ENCODE measurements around the gene OR2AG2. TPM values are rescaled to one million over a fixed set of nuclear protein-coding genes. Genes with fewer than 3 reads are reported as not detected.

Gene OR2AG2
- polyA plus RNA-seq, 2 of the 4 experiments (the other 2 are of a cell fraction), result 0.04 to 0.05 TPM

DNA sequence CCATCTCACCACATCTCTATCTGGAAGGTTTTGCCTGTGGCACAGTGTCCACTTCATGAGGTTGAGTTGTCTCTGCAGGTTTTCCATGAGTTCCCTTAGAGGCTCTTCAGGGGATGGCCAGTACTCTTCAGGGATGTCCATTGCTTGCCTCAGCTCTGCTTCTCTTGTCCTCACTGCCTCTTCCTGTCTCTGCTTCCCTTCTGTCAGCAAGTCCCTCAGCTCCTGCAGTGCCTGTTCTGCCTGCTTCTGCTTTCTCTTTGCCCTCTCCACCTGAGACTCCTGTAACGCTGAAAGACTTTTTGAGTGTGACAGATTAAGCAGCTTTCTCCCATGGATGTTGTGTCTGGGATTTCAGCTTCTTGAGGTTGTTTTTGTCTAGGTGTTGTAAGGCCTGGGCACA lies 50.4 kb downstream of the OR2AG2 start:
- DNase-seq (ENCODE audit: low read depth in 1 of 2, low spot score in 1 of 2), result no peak
- CTCF ChIA-PET, result interaction anchor here (1.2 to 4.1 kb wide), 4 partner anchors 9 to 34 kb away, joined by 3 to 17 read pairs (median 6); no protein-coding TSS in a partner anchor
- H3K4me2 ChIP-seq, result no peak overlapping the region
- H3K4me3 ChIP-seq, result no peak overlapping the region
- no peaks in the 10 kb centered on the region for H3K4me1 ChIP-seq
- no peak for ATAC-seq
- H3K27ac ChIP-seq, result no peak overlapping the region
- 13% methylated on average over 1 of the region's 1 CpG for whole genome bisulfite sequencing (ENCODE audit: missing lambda C conversion rate)
- no peak for TF ChIP-seq GATA3 (IDR thresholded peaks at IDR 0.05; ENCODE audit: borderline replicate concordance)
- FAIRE-seq, result no peak
- H3K9me3 ChIP-seq, result no peaks in the 10 kb centered on the region
- POLR2A ChIA-PET, result no interaction called here

- CTCF ChIA-PET, result interaction anchor here (0.8 to 3.2 kb wide), 5 partner anchors 13 to 591 kb away, joined by 3 to 9 read pairs (median 3); no protein-coding TSS in a partner anchor
- WGBS (ENCODE audit: missing lambda C conversion rate), result 11% methylated on average over 1 of the region's 1 CpG
- no peak for ATAC-seq
- H3K9me3 ChIP-seq, result no peaks in the 10 kb centered on the region
- H3K4me1 ChIP-seq, result no peaks in the 10 kb centered on the region
- H3K4me3 ChIP-seq, result no peak overlapping the region
- TF ChIP-seq KDM1A (IDR thresholded peaks at IDR 0.05; ENCODE audit: low read depth) (no peak), HMGXB4 (CRISPR knock-in tag; IDR thresholded peaks at IDR 0.05; ENCODE audit: borderline replicate concordance) (no peak), EHF (CRISPR knock-in tag; IDR thresholded peaks at IDR 0.05) (no peak), CTCF (IDR thresholded peaks at IDR 0.05) (no peak), CBX2 (IDR thresholded peaks at IDR 0.05; ENCODE audit: borderline replicate concordance, low read depth) (no peak), TFCP2L1 (CRISPR knock-in tag; IDR thresholded peaks at IDR 0.05) (no peak)
- no peak for FAIRE-seq
- no peak for DNase-seq (ENCODE audit: low read depth in 1 of 2, low spot score in 1 of 2)
- no peak overlapping the region for H3K27ac ChIP-seq
- H3K4me2 ChIP-seq, result no peak overlapping the region
- POLR2A ChIA-PET, result no interaction called here
Observed at GRCh38 chr11:6719576-6719975, 52.2 kb downstream of the OR2AG2 start.

GRCh38 chr11:6717426-6717825 lies 54.4 kb downstream of the OR2AG2 start:
- ATAC-seq (no peak), FAIRE-seq (no peak), DNase-seq (ENCODE audit: low read depth in 1 of 2, low spot score in 1 of 2) (no peak)
- H3K4me3 ChIP-seq, result no peak overlapping the region
- H3K9me3 ChIP-seq, result peaks cover 4% of the 10 kb centered on the region; the same call in 1 of the 3 replicates
- H3K27ac ChIP-seq, result no peak overlapping the region
- H3K4me1 ChIP-seq, result no peaks in the 10 kb centered on the region
- H3K4me2 ChIP-seq, result no peak overlapping the region
- ChIA-PET CTCF (interaction anchor here (0.7 to 3.1 kb wide), 3 partner anchors 11 to 38 kb away, joined by 3 to 14 read pairs (median 10); no protein-coding TSS in a partner anchor), POLR2A (no interaction called here)
- TF ChIP-seq TFCP2L1 (CRISPR knock-in tag; IDR thresholded peaks at IDR 0.05), result no peak
- TF ChIP-seq JUNB (IDR thresholded peaks at IDR 0.05), result no peak
- 56% methylated on average over 3 of the region's 3 CpGs for WGBS (ENCODE audit: missing lambda C conversion rate)

Other genes starting within 250 kb of the OR2AG2 start
- gene RRP8, start 168.4 kb downstream of the OR2AG2 start, polyA plus RNA-seq (2011; rRNA removed), result 20.5 and 25.9 TPM in 2 replicates
- gene RRP8, start 168.4 kb downstream of the OR2AG2 start, polyA plus RNA-seq (2017; fragmentation: RNase III; extraction: RNeasy Plus Mini Kit Qiagen cat#74134 plus additional on column Dnase treatment), result 14.5 to 17.9 TPM (median 14.5 TPM) in 3 replicates
- gene ILK, start 168.2 kb downstream of the OR2AG2 start, polyA plus RNA-seq (2011; rRNA removed), result 109 and 120 TPM in 2 replicates
- 108 to 116 TPM (median 114 TPM) in 3 replicates for gene ILK, start 168.2 kb downstream of the OR2AG2 start, polyA plus RNA-seq (2017; fragmentation: RNase III; extraction: RNeasy Plus Mini Kit Qiagen cat#74134 plus additional on column Dnase treatment)
- gene TAF10, start 159.8 kb downstream of the OR2AG2 start, polyA plus RNA-seq (2011; rRNA removed), result 174 and 242 TPM in 2 replicates
- 124 to 138 TPM (median 135 TPM) in 3 replicates for gene TAF10, start 159.8 kb downstream of the OR2AG2 start, polyA plus RNA-seq (2017; fragmentation: RNase III; extraction: RNeasy Plus Mini Kit Qiagen cat#74134 plus additional on column Dnase treatment)
- 53.2 and 63.0 TPM in 2 replicates for gene TPP1, start 152.6 kb downstream of the OR2AG2 start, polyA plus RNA-seq (2011; rRNA removed)
- gene TPP1, start 152.6 kb downstream of the OR2AG2 start, polyA plus RNA-seq (2017; fragmentation: RNase III; extraction: RNeasy Plus Mini Kit Qiagen cat#74134 plus additional on column Dnase treatment), result 32.3 to 41.6 TPM (median 40.7 TPM) in 3 replicates
- gene DCHS1, start 116.2 kb downstream of the OR2AG2 start, polyA plus RNA-seq (2011; rRNA removed), result 0.06 and 0.08 TPM in 2 replicates
- gene DCHS1, start 116.2 kb downstream of the OR2AG2 start, polyA plus RNA-seq (2017; fragmentation: RNase III; extraction: RNeasy Plus Mini Kit Qiagen cat#74134 plus additional on column Dnase treatment), result 0.04 to 0.07 TPM (median 0.06 TPM) in 3 replicates
- 96.8 and 107 TPM in 2 replicates for gene MRPL17, start 88.6 kb downstream of the OR2AG2 start, polyA plus RNA-seq (2011; rRNA removed)
- gene MRPL17, start 88.6 kb downstream of the OR2AG2 start, polyA plus RNA-seq (2017; fragmentation: RNase III; extraction: RNeasy Plus Mini Kit Qiagen cat#74134 plus additional on column Dnase treatment), result 127 to 132 TPM (median 128 TPM) in 3 replicates
- gene OR2AG1, start 11.0 kb upstream of the OR2AG2 start, polyA plus RNA-seq (2011; rRNA removed), result not detected in 2 replicates
- gene OR2AG1, start 11.0 kb upstream of the OR2AG2 start, polyA plus RNA-seq (2017; fragmentation: RNase III; extraction: RNeasy Plus Mini Kit Qiagen cat#74134 plus additional on column Dnase treatment), result not detected in 3 replicates
- gene OR6A2, start 27.7 kb upstream of the OR2AG2 start, polyA plus RNA-seq (2011; rRNA removed), result 0.01 TPM in 2 replicates
- not detected in 3 replicates for gene OR6A2, start 27.7 kb upstream of the OR2AG2 start, polyA plus RNA-seq (2017; fragmentation: RNase III; extraction: RNeasy Plus Mini Kit Qiagen cat#74134 plus additional on column Dnase treatment)
- gene OR10A5, start 73.7 kb upstream of the OR2AG2 start, polyA plus RNA-seq (2011; rRNA removed), result not detected in 2 replicates
- gene OR10A5, start 73.7 kb upstream of the OR2AG2 start, polyA plus RNA-seq (2017; fragmentation: RNase III; extraction: RNeasy Plus Mini Kit Qiagen cat#74134 plus additional on column Dnase treatment), result not detected in 3 replicates
- not detected in 2 replicates for gene OR10A2, start 91.1 kb upstream of the OR2AG2 start, polyA plus RNA-seq (2011; rRNA removed)
- not detected in 3 replicates for gene OR10A2, start 91.1 kb upstream of the OR2AG2 start, polyA plus RNA-seq (2017; fragmentation: RNase III; extraction: RNeasy Plus Mini Kit Qiagen cat#74134 plus additional on column Dnase treatment)
- gene OR10A4, start 104.6 kb upstream of the OR2AG2 start, polyA plus RNA-seq (2011; rRNA removed), result not detected in 2 replicates
- gene OR10A4, start 104.6 kb upstream of the OR2AG2 start, polyA plus RNA-seq (2017; fragmentation: RNase III; extraction: RNeasy Plus Mini Kit Qiagen cat#74134 plus additional on column Dnase treatment), result not detected in 3 replicates
- not detected in 2 replicates for gene OR2D2, start 120.5 kb upstream of the OR2AG2 start, polyA plus RNA-seq (2011; rRNA removed)
- gene OR2D2, start 120.5 kb upstream of the OR2AG2 start, polyA plus RNA-seq (2017; fragmentation: RNase III; extraction: RNeasy Plus Mini Kit Qiagen cat#74134 plus additional on column Dnase treatment), result not detected in 3 replicates
- not detected in 2 replicates for gene OR2D3, start 149.0 kb upstream of the OR2AG2 start, polyA plus RNA-seq (2011; rRNA removed)
- not detected in 3 replicates for gene OR2D3, start 149.0 kb upstream of the OR2AG2 start, polyA plus RNA-seq (2017; fragmentation: RNase III; extraction: RNeasy Plus Mini Kit Qiagen cat#74134 plus additional on column Dnase treatment)
- 1.9 and 2.0 TPM in 2 replicates for gene ZNF215, start 154.4 kb upstream of the OR2AG2 start, polyA plus RNA-seq (2011; rRNA removed)
- 1.0 to 1.1 TPM (median 1.1 TPM) in 3 replicates for gene ZNF215, start 154.4 kb upstream of the OR2AG2 start, polyA plus RNA-seq (2017; fragmentation: RNase III; extraction: RNeasy Plus Mini Kit Qiagen cat#74134 plus additional on column Dnase treatment)
- gene ZNF214, start 248.4 kb upstream of the OR2AG2 start, polyA plus RNA-seq (2011; rRNA removed), result 1.3 and 2.1 TPM in 2 replicates
- 0.70 to 1.4 TPM (median 0.70 TPM) in 3 replicates for gene ZNF214, start 248.4 kb upstream of the OR2AG2 start, polyA plus RNA-seq (2017; fragmentation: RNase III; extraction: RNeasy Plus Mini Kit Qiagen cat#74134 plus additional on column Dnase treatment)
- gene NLRP14, start 248.5 kb upstream of the OR2AG2 start, polyA plus RNA-seq (2011; rRNA removed), result 0.04 TPM in 1 of 2 replicates, not detected in the other
- gene NLRP14, start 248.5 kb upstream of the OR2AG2 start, polyA plus RNA-seq (2017; fragmentation: RNase III; extraction: RNeasy Plus Mini Kit Qiagen cat#74134 plus additional on column Dnase treatment), result not detected in 3 replicates

Measured in A549 (cell line).